GM12892 (cell line): ENCODE data around the gene HSPA2.

Experiments used
- DNase-seq: peaks from one replicate; pipeline ENCODE4 v3.0.0; 2011; ENCODE audit not compliant: insufficient read length
- FAIRE-seq: peaks from 2 replicates; lab custom pipeline; 2011; peaks lifted over from hg19 to GRCh38; lab: Jason Lieb, UNC
- POLR2A ChIP-seq: IDR thresholded peaks from 2 replicates; pipeline ENCODE4 v1.6.1; 2011; ENCODE audit warnings: low read depth, low read length, control low read depth
- POLR2AphosphoS5 ChIP-seq: IDR thresholded peaks from 2 replicates; pipeline ENCODE4 v1.6.1; 2011; ENCODE audit warnings: low read depth, low read length, control low read depth
- TAF1 ChIP-seq: IDR thresholded peaks from 2 replicates; pipeline ENCODE4 v1.6.1; 2011; ENCODE audit warnings: low read depth, mild to moderate bottlenecking, control low read depth, low read length, borderline replicate concordance

The HSPA2 gene

GRCh38 chr14:64572386-64573104, 32.0 kb downstream of the HSPA2 start:
- DNase-seq: no peak
- FAIRE-seq: no peak
- TF ChIP-seq POLR2A (no peak), TAF1 (no peak), POLR2AphosphoS5 (no peak)

GRCh38 chr14:64573109-64573508, 32.6 kb downstream of the HSPA2 start:
- no peak for TF ChIP-seq TAF1
- TF ChIP-seq POLR2AphosphoS5: no peak
- no peak for TF ChIP-seq POLR2A
- DNase-seq (no peak), FAIRE-seq (no peak)

- no peak for TF ChIP-seq TAF1
- no peak for TF ChIP-seq POLR2A
- no peak for TF ChIP-seq POLR2AphosphoS5
- no peak for DNase-seq
- no peak for FAIRE-seq
Measured at GRCh38 chr14:64574371-64575107, 34.0 kb downstream of the HSPA2 start.

- DNase-seq: no peak
- FAIRE-seq: no peak
- no peak for TF ChIP-seq POLR2A
Measured at GRCh38 chr14:64577211-64577610, 36.7 kb downstream of the HSPA2 start.

GRCh38 chr14:64580467-64580866, 39.9 kb downstream of the HSPA2 start:
- FAIRE-seq (no peak), DNase-seq (no peak)
- TF ChIP-seq TAF1: no peak
- no peak for TF ChIP-seq POLR2AphosphoS5

- DNase-seq: no peak
- no peak for FAIRE-seq
- no peak for TF ChIP-seq POLR2A
- no peak for TF ChIP-seq TAF1
- TF ChIP-seq POLR2AphosphoS5: no peak
Measured at GRCh38 chr14:64581363-64581762, 40.8 kb downstream of the HSPA2 start.

GRCh38 chr14:64581817-64582216, 41.3 kb downstream of the HSPA2 start:
- DNase-seq: no peak
- no peak for FAIRE-seq
- no peak for TF ChIP-seq POLR2AphosphoS5

GRCh38 chr14:64584190-64584589, 43.6 kb downstream of the HSPA2 start:
- FAIRE-seq (no peak), DNase-seq (no peak)
- TF ChIP-seq POLR2AphosphoS5 (no peak), TAF1 (no peak), POLR2A (no peak)

- DNase-seq (no peak), FAIRE-seq (no peak)
- TF ChIP-seq TAF1: no peak
- no peak for TF ChIP-seq POLR2A
- TF ChIP-seq POLR2AphosphoS5: no peak
Measured at GRCh38 chr14:64591809-64592208, 51.3 kb downstream of the HSPA2 start.
